HEK293 (cell line): ENCODE results near the gene CYTIP.

Source experiments
- CTCF ChIA-PET: fragments of 350-600 bp; formaldehyde crosslinking; extraction: SDS; loops from one replicate; lab custom pipeline; 2021; ENCODE audit warnings: antibody characterized with exemption; lab: Yijun Ruan, JAX
- POLR2A ChIA-PET: fragments of 300-600 bp; formaldehyde crosslinking; extraction: SDS; loops from one replicate; lab custom pipeline; 2020; ENCODE audit warnings: antibody characterized with exemption, inconsistent platforms; lab: Yijun Ruan, JAX
- H3K27ac ChIP-seq: fragments of 200-500 bp; sonication (Bioruptor generic); 2 replicates; pipeline ENCODE4 v1.5.1; 2014; ENCODE audit warnings: low read depth, low read length, control low read depth, inconsistent platforms; ENCODE audit errors: extremely low read depth
- H3K36me3 ChIP-seq, 2 experiments: fragments of 200-500 bp in 1 of 2; sonication (Bioruptor generic) in 1 of 2; 1 replicate in 1 of 2; 2 replicates in 1 of 2; pipeline ENCODE4 v1.5.1; 2014 to 2017; ENCODE audit warnings: inconsistent platforms in 2 of 2, low read length in 2 of 2; ENCODE audit not compliant: control insufficient read depth in 2 of 2, insufficient read depth in 1 of 2
- H3K4me1 ChIP-seq: fragments of 200-500 bp; sonication (Bioruptor generic); 2 replicates; pipeline ENCODE4 v1.5.1; 2014; ENCODE audit warnings: mild to moderate bottlenecking, low read length, inconsistent platforms; ENCODE audit not compliant: control insufficient read depth, insufficient read depth
- H3K4me3 ChIP-seq: 2 replicates; pipeline ENCODE4 v1.5.1; 2011; ENCODE audit warnings: low read depth, mild to moderate bottlenecking, control low read depth, low read length, moderate library complexity
- H3K9me3 ChIP-seq: fragments of 200-500 bp; sonication (Bioruptor generic); 2 replicates; pipeline ENCODE4 v1.5.1; 2014; ENCODE audit warnings: low read depth, low read length, inconsistent platforms; ENCODE audit not compliant: control insufficient read depth, insufficient read depth
- ATF2 ChIP-seq: fragments of 450-650 bp; formaldehyde crosslinking; IDR thresholded peaks from 2 replicates; pipeline ENCODE4 v1.5.1; 2016; ENCODE audit warnings: missing biosample characterization, missing genetic modification characterization, low read depth
- BCL11A ChIP-seq: fragments of 450-650 bp; formaldehyde crosslinking; IDR thresholded peaks from 2 replicates; pipeline ENCODE4 v1.5.1; 2016; ENCODE audit warnings: low read depth, missing biosample characterization, missing genetic modification characterization
- FEZF1 ChIP-seq: fragments of 450-650 bp; formaldehyde crosslinking; IDR thresholded peaks from 2 replicates; pipeline ENCODE4 v1.5.1; 2016; ENCODE audit warnings: missing biosample characterization, missing genetic modification characterization
- GLIS2 ChIP-seq: fragments of 450-650 bp; formaldehyde crosslinking; IDR thresholded peaks from 2 replicates; pipeline ENCODE4 v1.5.1; 2016; ENCODE audit warnings: missing biosample characterization, missing genetic modification characterization
- INSM2 ChIP-seq: fragments of 450-650 bp; formaldehyde crosslinking; IDR thresholded peaks from 2 replicates; pipeline ENCODE4 v1.5.1; 2016; ENCODE audit warnings: missing biosample characterization, missing genetic modification characterization
- PBX3 ChIP-seq: sonication (generic); formaldehyde crosslinking; IDR thresholded peaks from 2 replicates; pipeline ENCODE4 v1.8.1; 2022; ENCODE audit warnings: mild to moderate bottlenecking, moderate library complexity, missing genetic modification reagents
- SETDB1 ChIP-seq: IDR thresholded peaks from one replicate; pipeline ENCODE4 v1.6.1; 2017; ENCODE audit warnings: mild to moderate bottlenecking, low read length, moderate library complexity, mixed read lengths; ENCODE audit not compliant: insufficient read length
- WT1 ChIP-seq: fragments of 450-650 bp; formaldehyde crosslinking; IDR thresholded peaks from 2 replicates; pipeline ENCODE4 v1.5.1; 2016; ENCODE audit warnings: missing biosample characterization, missing genetic modification characterization
- ZBTB10 ChIP-seq: fragments of 450-650 bp; formaldehyde crosslinking; IDR thresholded peaks from 2 replicates; pipeline ENCODE4 v1.5.1; 2016; ENCODE audit warnings: missing biosample characterization, missing genetic modification characterization
- ZBTB26 ChIP-seq: fragments of 450-650 bp; formaldehyde crosslinking; optimal IDR thresholded peaks from 2 replicates; pipeline ENCODE3; 2016; ENCODE audit warnings: missing biosample characterization, mild to moderate bottlenecking, missing genetic modification characterization
- ZBTB48 ChIP-seq: fragments of 450-650 bp; formaldehyde crosslinking; IDR thresholded peaks from 2 replicates; pipeline ENCODE4 v1.5.1; 2016; ENCODE audit warnings: missing biosample characterization, missing genetic modification characterization
- ZBTB6 ChIP-seq: fragments of 450-650 bp; formaldehyde crosslinking; IDR thresholded peaks from 2 replicates; pipeline ENCODE4 v1.5.1; 2017; ENCODE audit warnings: missing biosample characterization, missing genetic modification characterization
- ZFHX2 ChIP-seq: fragments of 450-650 bp; formaldehyde crosslinking; conservative IDR thresholded peaks from 2 replicates; pipeline ENCODE4 v1.5.1; 2016; ENCODE audit warnings: missing biosample characterization, missing genetic modification characterization
- ZIC2 ChIP-seq: fragments of 450-650 bp; formaldehyde crosslinking; IDR thresholded peaks from 2 replicates; pipeline ENCODE4 v1.5.1; 2016; ENCODE audit warnings: missing biosample characterization, missing genetic modification characterization
- ZNF16 ChIP-seq: fragments of 450-650 bp; formaldehyde crosslinking; IDR thresholded peaks from 2 replicates; pipeline ENCODE4 v1.5.1; 2016; ENCODE audit warnings: low read depth, missing biosample characterization, missing genetic modification characterization
- ZNF223 ChIP-seq: fragments of 450-650 bp; formaldehyde crosslinking; IDR thresholded peaks from 2 replicates; pipeline ENCODE4 v1.5.1; 2016; ENCODE audit warnings: missing biosample characterization, missing genetic modification characterization
- ZNF416 ChIP-seq: fragments of 450-650 bp; formaldehyde crosslinking; IDR thresholded peaks from 2 replicates; pipeline ENCODE4 v1.5.1; 2016; ENCODE audit warnings: missing biosample characterization, missing genetic modification characterization
- ZNF558 ChIP-seq: fragments of 450-650 bp; formaldehyde crosslinking; IDR thresholded peaks from 2 replicates; pipeline ENCODE4 v1.5.1; 2016; ENCODE audit warnings: missing biosample characterization, missing genetic modification characterization
- ZNF777 ChIP-seq: fragments of 450-650 bp; formaldehyde crosslinking; IDR thresholded peaks from 2 replicates; pipeline ENCODE4 v1.5.1; 2017; ENCODE audit warnings: missing biosample characterization, missing genetic modification characterization, borderline replicate concordance
- ZNF791 ChIP-seq: fragments of 450-650 bp; formaldehyde crosslinking; IDR thresholded peaks from 2 replicates; pipeline ENCODE4 v1.5.1; 2016; ENCODE audit warnings: missing biosample characterization, missing genetic modification characterization
- ZNF792 ChIP-seq: fragments of 450-650 bp; formaldehyde crosslinking; IDR thresholded peaks from 2 replicates; pipeline ENCODE4 v1.5.1; 2016; ENCODE audit warnings: missing biosample characterization, missing genetic modification characterization

Gene CYTIP

GRCh38 chr2:157476953-157477709 is 33.2 kb upstream of the CYTIP start:
- TF ChIP-seq WT1 (no peak), SETDB1 (peak; percentile 14), INSM2 (tag by site-specific recombination) (no peak), ZIC2 (tag by site-specific recombination) (no peak), ZNF416 (no peak), ZBTB48 (no peak), ZBTB10 (tag by site-specific recombination) (no peak), ZFHX2 (tag by site-specific recombination) (no peak), ZNF16 (tag by site-specific recombination) (no peak)
- CTCF ChIA-PET = interaction anchor here (0.6 kb wide), 1 partner anchor 547 kb away, joined by 3 read pairs; no protein-coding TSS in a partner anchor
- POLR2A ChIA-PET = no interaction called here
- Histone ChIP-seq H3K27ac (no peak overlapping the region), H3K36me3 (no peaks in the 10 kb centered on the region), H3K9me3 (no peaks in the 10 kb centered on the region), H3K4me3 (no peak overlapping the region), H3K4me1 (no peaks in the 10 kb centered on the region)

GRCh38 chr2:157475722-157476390 is 32.0 kb upstream of the CYTIP start:
- ChIA-PET POLR2A (no interaction called here), CTCF (no interaction called here)
- H3K4me1 ChIP-seq = no peaks in the 10 kb centered on the region
- TF ChIP-seq SETDB1 (no peak), PBX3 (CRISPR knock-in tag) (no peak), ZBTB6 (tag by site-specific recombination) (no peak), FEZF1 (tag by site-specific recombination) (no peak), ZNF791 (no peak), ZBTB48 (no peak), ZBTB26 (tag by site-specific recombination) (no peak), ZNF777 (no peak), ZNF558 (no peak), ZBTB10 (tag by site-specific recombination) (no peak), GLIS2 (tag by site-specific recombination) (no peak), ZNF223 (tag by site-specific recombination) (no peak), BCL11A (tag by site-specific recombination) (no peak), ZNF792 (no peak), ATF2 (tag by site-specific recombination) (no peak)

More at GRCh38 chr2:157475722-157476390, 32.0 kb upstream of the CYTIP start:
- H3K36me3 ChIP-seq = no peaks in the 10 kb centered on the region
- H3K4me3 ChIP-seq = no peak overlapping the region
- no peaks in the 10 kb centered on the region for H3K9me3 ChIP-seq
- H3K27ac ChIP-seq = no peak overlapping the region
